Measurements from ENCODE around the gene SPATS2. TPM values are rescaled to one million over a fixed set of nuclear protein-coding genes. Genes with fewer than 3 reads are reported as not detected.

SPATS2 gene
- polyA plus RNA-seq, 1 of the 3 experiments (the other 2 are of a cell fraction) = 72.9 TPM

GRCh38 chr12:49527361-49528130, 160.3 kb downstream of the SPATS2 start (continued):
- TF ChIP-seq ZBTB33 (IDR thresholded peaks at IDR 0.05; ENCODE audit: borderline replicate concordance, low read depth) = no peak

- WGBS (ENCODE audit: low lambda C conversion rate) = 93% methylated on average over 1 of the region's 1 CpG
- Histone ChIP-seq H3K27ac (ENCODE audit: low read depth in 2 of 2, low read length in 1 of 2) (no peak overlapping the region), H3K4me3 (ENCODE audit: low read depth in 2 of 2, low read length in 1 of 2) (no peak overlapping the region), H3K27me3 (ENCODE audit: insufficient read depth) (no peaks in the 10 kb centered on the region), H4K20me1 (ENCODE audit: insufficient read depth) (no peaks in the 10 kb centered on the region), H3K79me2 (ENCODE audit: insufficient read depth) (no peaks in the 10 kb centered on the region), H3K9me2 (no peaks in the 10 kb centered on the region), H3K4me2 (no peak overlapping the region), H3F3A (replicated peaks; ENCODE audit: insufficient read depth) (peaks cover 27% of the 10 kb centered on the region), H3K9me3 (no peaks in the 10 kb centered on the region), H2AFZ (ENCODE audit: low read depth) (no peak overlapping the region), H3K4me1 (ENCODE audit: control insufficient read depth in 1 of 2, insufficient read depth in 2 of 2, low read depth in 1 of 2, low read length in 1 of 2) (peaks cover 0 to 3% of the 10 kb centered on the region in 2 experiments; a peak in 1 of 4 replicates), H3K9ac (no peak overlapping the region), H3K36me3 (replicated peaks in 1 of 2; ENCODE audit: control insufficient read depth in 1 of 2, insufficient read depth in 2 of 2, low read length in 1 of 2) (peaks cover 39 to 46% of the 10 kb centered on the region in 2 experiments)
- no peak for DNase-seq
- ChIA-PET CTCF (interaction anchor here (0.8 to 26.5 kb wide), 3 partner anchors 15 to 182 kb away, joined by 3 to 617 read pairs (median 6); partner anchors contain the start of gene SPATS2), POLR2A (no interaction called here)
- TF ChIP-seq POLR2AphosphoS5 (IDR thresholded peaks at IDR 0.05; ENCODE audit: low read depth, low read length) (no peak), JUND (IDR thresholded peaks at IDR 0.05) (no peak)
Observed at GRCh38 chr12:49529414-49529813, 162.2 kb downstream of the SPATS2 start.

- TF ChIP-seq ELF1 (IDR thresholded peaks at IDR 0.05) (no peak), REST (IDR thresholded peaks at IDR 0.05; ENCODE audit: low read depth, low read length) (no peak), TAF1 (IDR thresholded peaks at IDR 0.05; ENCODE audit: borderline replicate concordance, low read depth, low read length) (no peak), MXI1 (IDR thresholded peaks at IDR 0.05; ENCODE audit: low read depth, low read length) (no peak)
- no peak overlapping the region for H3K4me3 ChIP-seq (ENCODE audit: low read depth in 2 of 2, low read length in 1 of 2)
- H3K4me2 ChIP-seq = no peak overlapping the region
- H3K79me2 ChIP-seq (ENCODE audit: insufficient read depth) = no peaks in the 10 kb centered on the region
- no peak overlapping the region for H3K9ac ChIP-seq
- no peaks in the 10 kb centered on the region for H3K9me2 ChIP-seq
- H3K9me3 ChIP-seq = no peaks in the 10 kb centered on the region
- H3F3A ChIP-seq (replicated peaks; ENCODE audit: insufficient read depth) = peaks cover 41% of the 10 kb centered on the region
- 85% methylated on average over 2 of the region's 2 CpGs for WGBS (ENCODE audit: low lambda C conversion rate)
- peaks cover 16 to 27% of the 10 kb centered on the region in 2 experiments for H3K36me3 ChIP-seq (replicated peaks in 1 of 2; ENCODE audit: control insufficient read depth in 1 of 2, insufficient read depth in 2 of 2, low read length in 1 of 2)
- ChIA-PET POLR2A (no interaction called here), CTCF (interaction anchor here (0.9 to 1.5 kb wide), 5 partner anchors 15 to 190 kb away, joined by 3 to 9 read pairs (median 4); no protein-coding TSS in a partner anchor)
- H4K20me1 ChIP-seq (ENCODE audit: insufficient read depth) = no peaks in the 10 kb centered on the region
- no peaks in the 10 kb centered on the region for H3K27me3 ChIP-seq (ENCODE audit: insufficient read depth)
- no peak for DNase-seq
- H3K4me1 ChIP-seq (ENCODE audit: control insufficient read depth in 1 of 2, insufficient read depth in 2 of 2, low read depth in 1 of 2, low read length in 1 of 2) = peaks cover 0 to 3% of the 10 kb centered on the region in 2 experiments; a peak in 1 of 4 replicates
- H3K27ac ChIP-seq (ENCODE audit: low read depth in 2 of 2, low read length in 1 of 2) = no peak overlapping the region
- H2AFZ ChIP-seq (ENCODE audit: low read depth) = no peak overlapping the region
Observed at GRCh38 chr12:49531745-49532144, 164.5 kb downstream of the SPATS2 start.
